HG02678 (cell line): ENCODE data around the gene ZNF576.
"Not testable (repeated sequence)": the region's sequence is repeated elsewhere in the genome, so short reads cannot be mapped to it uniquely, and the experiment has no call there.

Source experiments
- ATAC-seq: cut with Tn5 transposase; IDR thresholded peaks from one replicate; pipeline ENCODE4 v1.9.1; 2021; ENCODE audit warnings: mild to moderate bottlenecking, moderate library complexity; ENCODE audit not compliant: unreplicated experiment

The ZNF576 gene, protein sequence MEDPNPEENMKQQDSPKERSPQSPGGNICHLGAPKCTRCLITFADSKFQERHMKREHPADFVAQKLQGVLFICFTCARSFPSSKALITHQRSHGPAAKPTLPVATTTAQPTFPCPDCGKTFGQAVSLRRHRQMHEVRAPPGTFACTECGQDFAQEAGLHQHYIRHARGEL

DNA sequence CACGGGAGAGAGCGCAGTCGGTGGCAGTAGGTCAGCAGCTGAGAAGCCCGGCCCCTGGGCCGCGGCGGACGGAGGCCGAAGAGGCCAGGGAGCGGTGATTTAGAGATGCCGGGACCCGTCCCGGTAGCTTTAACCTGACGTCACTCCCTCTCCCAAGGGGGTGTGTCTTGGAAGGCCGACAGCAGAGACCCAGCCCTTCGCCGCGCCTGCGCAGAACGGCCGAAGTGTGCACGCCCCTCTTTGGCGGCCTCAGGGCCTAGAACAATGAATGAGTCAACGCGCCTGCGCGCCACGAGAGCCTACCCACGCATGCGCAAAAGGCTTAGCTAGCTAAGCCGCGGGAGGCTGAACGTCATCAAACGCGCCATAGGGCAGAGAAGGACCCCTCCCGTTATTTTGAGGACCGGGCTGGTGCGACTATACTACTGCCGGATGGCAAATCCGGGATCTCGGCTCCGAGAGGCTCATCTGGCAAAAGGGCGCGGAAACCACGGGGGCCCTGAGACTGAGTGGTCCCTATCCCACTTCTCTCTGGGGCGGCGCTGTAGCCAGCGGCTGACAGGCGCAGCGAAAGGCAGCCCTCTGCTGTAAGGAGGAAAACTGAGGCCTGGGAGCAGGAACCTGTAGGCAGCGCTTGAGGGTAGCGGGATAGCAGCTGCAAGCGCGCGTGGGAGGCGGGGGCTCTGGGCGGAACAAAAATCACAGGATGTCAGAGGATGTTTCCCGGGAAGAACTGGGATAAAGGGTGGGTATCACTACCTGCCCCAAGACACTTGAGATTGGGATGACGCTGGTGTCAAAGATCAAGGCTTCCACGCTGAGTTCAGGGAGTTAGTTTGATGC, at the start of gene ZNF576, which contains the start of gene IRGQ:
Gene ZNF576 (plus strand): TSS at position 597 of the 843 bp plus-strand sequence. CDS start 514 bp downstream, outside the sequence.
Gene IRGQ (minus strand): TSS at position 136 of the 843 bp plus-strand sequence. CDS start 796 bp downstream, outside the sequence.
- ATAC-seq = peak; percentile 85

DNA sequence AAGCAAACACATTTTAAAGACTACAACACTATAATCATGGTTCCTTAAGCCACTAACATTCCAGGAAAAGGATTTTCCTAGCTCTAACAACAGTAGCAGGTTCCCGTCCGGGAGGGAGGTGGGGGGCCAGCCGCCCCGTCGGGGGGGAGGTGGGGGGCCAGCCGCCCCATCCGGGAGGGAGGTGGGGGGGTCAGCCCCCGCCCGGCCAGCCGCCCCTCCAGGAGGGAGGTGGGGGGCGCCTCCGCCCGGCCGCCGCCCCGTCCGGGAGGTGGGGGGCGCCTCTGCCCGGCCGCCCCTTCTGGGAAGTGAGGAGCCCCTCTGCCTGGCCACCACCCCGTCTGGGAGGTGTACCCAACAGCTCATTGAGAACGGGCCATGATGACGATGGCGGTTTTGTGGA, 48.5 kb upstream of the ZNF576 start:
- not testable (repeated sequence) for ATAC-seq

DNA sequence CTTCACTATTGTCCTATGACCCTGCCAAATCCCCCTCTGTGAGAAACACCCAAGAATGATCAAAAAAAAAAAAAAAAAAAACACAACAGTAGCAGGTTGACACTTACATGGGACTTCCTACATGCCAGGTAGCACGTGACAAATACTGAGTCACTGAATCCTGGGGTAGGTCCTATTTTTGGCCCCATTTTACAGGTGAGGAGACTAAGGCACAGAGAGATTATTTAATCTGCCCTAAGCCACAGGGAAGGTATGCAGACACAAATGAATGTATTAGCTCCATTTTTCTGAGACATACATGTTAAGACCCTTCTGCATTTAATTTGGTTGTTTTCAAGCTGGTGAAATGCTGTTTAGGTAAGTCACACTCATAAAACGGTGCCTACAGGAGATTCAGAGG, 47.7 kb upstream of the ZNF576 start:
- ATAC-seq = no peak

DNA sequence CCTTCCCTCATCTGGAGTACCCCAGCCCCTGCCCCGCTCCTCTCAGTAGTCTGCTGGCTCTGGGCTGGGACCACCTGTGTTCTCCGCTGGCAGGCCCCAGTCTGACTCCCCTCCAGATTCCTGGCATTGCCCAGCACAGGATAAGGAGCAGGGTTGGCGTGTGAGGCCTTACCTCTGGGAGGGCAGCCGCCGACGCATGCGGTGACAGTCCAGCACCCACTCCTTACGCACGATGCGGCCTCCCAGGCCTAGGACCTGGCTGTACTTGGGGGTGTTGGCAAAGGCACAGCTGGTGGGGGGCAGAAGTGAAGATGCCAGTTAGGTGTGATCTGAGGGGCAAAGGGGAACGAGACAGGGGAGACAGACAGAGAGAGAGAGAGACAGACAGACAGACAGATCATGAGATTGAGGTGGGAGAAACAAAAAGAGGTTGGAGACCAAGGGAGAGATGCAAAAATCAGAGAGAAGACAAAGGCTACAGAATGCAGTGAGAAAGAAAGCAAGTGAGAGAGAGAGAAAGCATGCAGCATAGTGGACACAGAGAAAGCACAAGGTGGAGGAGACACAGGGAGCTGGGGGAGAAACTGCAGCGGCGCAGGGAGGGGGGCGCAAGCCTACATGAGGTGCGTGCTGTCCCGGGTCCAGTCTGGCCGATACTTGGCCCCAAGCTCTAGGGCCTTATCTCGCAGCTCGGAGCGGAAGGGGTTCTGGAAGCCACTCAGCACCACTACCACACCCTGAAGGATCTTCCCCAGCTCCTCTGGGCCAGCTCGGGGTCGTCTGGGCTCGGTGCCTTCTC, 44.8 kb upstream of the ZNF576 start:
- no peak for ATAC-seq

DNA sequence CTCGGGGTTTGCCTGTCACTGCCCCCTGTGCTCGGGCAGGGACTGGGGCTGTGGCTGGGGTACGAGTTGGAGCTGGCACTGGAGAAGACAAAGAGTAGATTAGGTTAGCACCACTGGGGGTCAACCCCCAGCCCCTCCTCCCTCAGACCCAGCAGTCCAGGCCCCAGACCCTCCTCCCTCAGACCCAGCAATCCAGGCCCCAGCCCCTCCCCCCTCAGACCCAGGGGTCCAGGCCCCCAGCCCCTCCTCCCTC, 44.3 kb upstream of the ZNF576 start:
- no peak for ATAC-seq

DNA sequence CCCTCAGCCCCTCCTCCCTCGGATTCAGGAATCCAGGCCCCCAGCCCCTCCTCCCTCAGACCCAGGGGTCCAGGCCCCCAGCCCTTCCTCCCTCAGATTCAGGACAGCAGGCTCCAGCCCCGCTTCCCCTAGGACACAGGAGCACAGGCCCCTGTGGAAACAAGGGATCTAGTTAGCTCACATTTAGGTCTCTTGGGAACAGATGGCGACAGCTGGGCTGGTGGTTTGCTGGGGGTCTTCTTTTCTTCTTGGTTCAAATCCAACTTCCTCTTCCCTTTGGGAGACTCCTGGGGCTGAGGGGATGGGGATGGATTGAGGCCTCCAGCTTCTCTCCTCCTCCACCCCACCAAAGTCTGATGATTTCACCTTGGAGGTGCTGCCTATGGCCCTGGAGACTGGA, 43.8 kb upstream of the ZNF576 start:
- no peak for ATAC-seq

DNA sequence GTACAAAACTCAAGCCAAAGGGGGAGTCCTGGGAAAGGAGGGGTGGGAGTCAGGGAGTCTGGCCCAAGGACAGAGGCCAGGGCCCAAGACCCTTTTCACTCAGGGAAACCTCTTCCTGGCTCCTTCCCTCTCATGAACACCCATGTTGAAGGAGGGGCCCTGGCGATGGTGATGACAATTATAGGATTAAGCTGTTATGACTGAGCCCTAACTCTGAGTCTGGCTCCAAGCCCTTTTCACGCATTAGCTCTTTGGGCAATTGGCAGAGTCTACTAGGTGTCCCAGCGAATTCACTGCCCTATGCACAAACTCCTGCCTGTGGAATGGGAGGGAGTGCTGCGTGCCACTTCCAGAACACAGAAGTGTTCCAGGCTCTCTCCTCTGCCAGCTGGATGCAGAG, 42.7 kb upstream of the ZNF576 start:
- no peak for ATAC-seq

DNA sequence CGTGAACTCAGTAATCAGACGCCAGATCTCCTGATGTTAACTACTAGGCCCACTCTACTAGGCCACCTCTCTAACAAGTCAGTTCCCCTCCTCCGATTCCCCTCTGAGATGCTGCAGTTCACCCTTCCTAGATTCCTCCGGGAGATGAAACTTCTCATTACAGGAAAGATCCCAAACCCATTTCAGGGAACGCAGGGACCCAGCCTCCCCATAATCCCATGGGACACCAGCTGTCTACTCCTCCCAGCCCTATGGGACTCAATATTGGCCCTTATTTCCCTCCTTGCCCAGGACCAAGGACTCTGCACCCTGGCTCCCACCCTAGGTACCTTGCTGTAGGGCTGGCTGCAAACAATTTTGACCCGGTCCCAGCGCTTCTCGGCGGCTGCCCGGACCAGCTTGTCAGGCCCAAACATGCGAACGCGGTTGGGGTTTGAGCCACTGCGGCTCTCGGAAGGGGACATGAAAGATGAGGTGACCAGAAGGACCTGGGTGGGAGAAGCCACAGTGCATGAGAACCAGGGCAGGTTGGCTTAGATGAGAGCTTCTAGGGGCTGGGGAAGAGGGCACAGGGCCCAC, 42.0 kb upstream of the ZNF576 start:
- ATAC-seq = no peak

DNA sequence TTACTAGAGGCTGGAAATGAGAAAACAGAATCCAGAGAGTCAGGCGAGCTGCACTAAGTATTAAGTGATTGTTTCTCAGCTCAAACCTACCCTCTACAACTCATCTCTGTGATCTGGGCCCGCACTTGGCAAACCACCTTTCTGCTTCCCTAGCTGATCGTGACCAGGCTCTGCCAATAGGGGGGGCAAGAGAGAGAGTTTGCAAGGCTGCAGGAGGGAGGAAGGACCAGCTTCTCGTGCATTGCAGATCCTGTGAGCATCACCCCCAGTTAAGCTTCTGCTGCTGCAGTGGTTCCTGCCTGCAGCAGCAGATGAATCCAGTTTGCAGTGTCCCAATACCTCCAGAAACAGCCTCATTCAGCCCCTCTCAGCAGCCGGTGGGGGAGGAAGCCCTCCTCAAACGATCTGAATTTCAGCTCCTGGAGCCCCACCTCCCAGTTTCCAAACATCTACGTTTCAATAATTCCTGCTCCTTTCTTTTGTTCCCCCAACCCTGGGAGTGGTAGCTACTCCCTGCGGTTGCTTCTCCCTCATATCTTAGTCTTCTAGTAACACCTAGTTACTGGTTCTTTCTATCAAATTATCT, 41.1 kb upstream of the ZNF576 start:
- ATAC-seq = no peak

DNA sequence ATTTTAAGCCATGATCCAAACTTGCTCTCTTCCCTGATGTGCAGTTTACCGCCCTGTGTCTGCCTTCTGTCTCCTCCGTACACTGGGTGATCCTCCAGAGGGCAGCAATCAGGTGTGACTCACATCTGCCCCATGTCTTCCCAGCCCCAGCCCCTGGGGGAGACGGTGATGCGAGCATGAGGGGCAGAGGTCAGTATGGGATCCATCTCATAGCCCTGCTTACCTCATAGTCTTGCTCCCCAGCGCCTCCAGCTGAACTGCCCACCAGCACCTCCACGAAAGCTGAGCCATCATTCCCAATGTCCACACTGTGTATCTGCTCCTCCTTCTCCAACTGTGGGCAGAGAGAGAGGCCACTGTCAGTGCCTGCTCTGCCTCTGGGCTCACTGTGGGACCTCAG, 35.7 kb upstream of the ZNF576 start:
- no peak for ATAC-seq

DNA sequence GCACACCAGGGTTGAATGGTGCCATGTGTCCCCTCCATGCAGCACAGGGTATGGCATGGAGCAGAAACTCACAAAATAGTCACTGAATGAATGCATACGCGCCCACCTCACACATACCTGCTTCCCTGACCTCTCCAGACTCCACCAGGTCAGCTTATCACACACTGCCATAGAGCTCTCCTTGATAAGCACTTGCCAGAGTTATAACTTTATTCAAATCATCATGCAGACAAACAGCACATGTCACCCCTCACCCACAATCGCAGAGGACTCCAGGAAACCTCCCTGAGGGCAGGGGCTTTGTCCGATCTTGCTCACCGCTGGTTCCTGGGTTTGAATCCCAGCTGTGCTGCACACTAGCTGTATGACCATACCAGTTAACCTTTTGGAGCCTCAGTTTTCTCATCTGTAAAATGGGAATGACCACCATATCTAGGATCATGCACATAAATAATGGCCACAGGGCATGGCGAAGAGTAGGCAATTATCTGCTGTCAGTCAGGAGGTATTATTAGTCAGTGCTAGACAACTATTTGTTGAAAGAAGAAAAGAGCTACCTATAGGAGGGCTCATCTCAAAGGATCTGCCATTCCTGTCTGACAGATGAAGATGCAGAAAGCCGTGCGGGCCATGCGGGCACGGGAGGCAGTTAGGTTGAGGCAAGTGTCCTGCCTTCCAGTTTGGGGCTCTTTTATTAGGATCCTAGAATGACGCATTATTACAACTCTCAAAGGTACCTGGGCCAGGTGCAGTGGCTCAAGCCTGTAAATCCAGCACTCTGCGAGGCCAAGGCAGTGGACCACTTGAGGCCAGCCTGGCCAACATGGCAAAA, 35.0 kb upstream of the ZNF576 start:
- ATAC-seq = no peak

DNA sequence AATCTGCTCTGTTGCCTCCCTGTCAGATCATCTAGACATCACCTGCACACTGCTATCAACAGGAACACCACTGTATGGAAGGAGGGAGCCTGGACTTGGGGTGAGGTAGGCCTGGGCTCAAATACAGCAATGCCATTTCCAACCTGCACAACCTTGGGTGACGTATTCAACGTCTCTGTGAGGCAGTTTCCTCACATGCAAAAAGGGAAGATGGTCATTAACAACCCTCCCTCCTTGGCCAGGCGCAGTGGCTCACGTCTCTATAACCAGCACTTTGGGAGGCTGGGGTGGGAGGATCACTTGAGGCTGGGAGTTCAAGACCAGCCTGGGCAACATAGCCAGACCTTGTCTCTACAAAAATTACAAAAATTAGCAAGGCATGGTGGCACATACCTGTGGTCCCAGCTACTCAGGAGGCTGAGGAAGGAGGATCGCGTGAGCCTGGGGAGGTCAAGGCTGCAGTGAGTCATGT, 34.1 kb upstream of the ZNF576 start:
- no peak for ATAC-seq

DNA sequence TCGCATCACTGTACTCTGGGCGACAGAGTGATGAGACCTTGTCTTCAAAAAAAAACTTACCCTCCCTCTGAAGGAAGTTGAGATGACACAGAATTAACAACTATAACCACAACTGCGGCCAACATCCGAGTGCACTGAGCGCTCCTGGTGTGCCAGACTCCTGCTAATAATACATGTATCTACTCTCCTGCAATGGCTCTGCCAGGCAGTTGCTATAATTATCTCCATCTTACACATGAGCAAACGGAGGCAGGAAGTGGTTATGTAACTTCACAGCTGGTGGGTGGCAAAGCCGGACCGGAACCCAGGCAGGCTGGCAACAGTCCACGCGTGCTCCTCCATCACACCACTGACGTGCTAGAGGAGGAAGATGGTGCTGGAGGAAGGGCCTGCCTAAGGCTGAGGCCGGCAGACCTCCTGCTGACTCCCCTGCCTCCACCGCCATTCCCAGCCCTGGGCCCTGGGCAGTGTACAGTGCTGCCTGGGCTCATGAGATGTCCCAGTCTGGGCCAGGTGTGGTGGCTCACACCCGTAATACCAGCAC, 33.6 kb upstream of the ZNF576 start:
- peak; percentile 67 for ATAC-seq

DNA sequence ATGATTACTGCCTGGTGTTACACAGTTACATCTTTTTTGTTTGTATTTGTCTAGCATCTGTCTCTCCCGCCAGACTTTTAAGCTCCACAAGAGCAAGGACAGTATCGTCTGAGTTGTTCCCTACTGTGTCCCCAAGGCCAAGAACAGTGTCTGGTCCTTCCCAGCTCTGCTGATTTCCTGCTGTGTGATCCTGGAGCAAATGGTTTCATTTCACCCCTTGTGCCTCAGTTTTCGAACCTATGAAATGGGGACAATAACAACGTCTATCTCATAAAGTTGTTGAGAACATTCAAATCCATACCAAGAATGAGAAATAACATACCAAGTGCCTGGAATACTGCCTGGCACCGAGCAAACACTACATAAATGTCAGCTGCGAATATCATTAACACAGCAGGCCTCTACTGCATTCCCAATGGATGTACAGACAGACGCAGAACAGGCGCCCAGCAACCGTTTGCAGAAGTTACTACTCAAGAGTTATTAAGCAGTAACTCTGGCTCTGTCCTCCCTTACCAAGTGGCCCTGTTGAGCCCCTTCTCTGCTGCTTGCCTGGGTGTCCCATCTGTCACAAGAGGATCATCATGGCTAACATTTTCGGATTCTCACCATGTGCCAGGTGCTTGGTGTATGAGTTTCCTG, 32.5 kb upstream of the ZNF576 start:
- ATAC-seq = no peak

DNA sequence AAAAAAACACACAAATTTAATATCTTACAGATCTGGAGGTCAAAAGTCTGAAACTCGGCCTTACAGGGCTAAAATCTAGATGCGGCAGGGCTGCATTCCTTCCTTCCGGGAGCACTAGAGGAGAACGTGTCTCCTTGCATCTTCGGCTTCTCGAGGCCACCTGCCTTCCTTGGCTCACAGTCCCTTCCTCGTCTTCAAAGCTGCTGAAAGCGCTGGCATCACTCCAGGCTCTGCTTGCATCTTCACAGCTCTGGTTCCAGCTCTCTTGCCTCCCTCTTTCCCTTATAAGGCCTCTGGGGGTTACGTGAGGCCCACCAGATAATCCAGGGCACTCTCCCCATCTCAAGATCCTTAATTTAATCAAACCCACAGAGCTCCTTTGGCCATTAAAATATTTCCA, 31.6 kb upstream of the ZNF576 start:
- ATAC-seq = no peak

DNA sequence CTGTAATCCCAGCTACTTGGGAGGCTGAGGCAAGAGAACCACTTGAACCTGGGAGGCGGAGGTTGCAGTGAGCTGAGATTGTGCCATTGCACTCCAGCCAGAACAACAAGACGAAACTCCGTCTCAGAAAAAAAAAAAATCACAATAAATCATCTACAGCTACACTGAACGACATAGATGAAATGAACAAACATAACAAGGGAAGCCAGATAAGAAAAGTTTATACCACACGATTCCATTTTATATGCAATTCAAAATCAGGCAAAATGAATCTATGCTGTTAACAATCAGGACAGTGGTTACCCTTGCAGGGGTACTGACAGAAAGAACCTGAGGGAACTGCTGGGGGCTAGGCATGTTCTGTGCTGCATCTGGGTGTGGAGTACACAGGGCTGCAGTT, 26.7 kb upstream of the ZNF576 start:
- no peak for ATAC-seq

DNA sequence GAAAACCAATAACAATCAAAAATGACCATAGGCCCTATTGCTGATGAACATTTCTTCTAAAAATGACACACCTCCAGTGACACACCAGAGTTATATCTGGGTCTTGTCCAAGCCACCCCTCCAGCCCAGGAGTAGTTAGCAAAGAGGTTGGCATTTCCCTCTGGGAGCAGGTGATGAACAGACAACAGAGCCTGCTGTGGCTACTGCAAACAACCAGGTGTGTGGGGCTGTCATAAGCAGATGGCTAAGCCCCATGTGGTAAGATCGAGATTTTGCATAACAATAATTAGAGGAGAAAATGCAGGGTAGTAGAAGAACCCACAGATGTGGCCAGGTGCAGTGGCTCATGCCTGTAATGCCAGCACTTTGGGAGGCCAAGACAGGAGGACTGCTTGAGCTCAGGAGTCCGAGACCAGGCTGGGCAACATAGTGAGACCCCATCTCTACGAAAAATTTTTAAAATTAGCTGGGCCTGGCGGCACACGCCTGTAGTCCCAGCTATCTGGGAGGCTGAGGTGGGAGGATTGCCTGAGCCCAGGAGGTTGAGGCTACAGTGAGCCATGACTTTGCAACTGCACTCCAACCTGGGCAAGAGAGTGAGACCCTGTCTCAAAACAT, 26.1 kb upstream of the ZNF576 start:
- ATAC-seq = no peak

DNA sequence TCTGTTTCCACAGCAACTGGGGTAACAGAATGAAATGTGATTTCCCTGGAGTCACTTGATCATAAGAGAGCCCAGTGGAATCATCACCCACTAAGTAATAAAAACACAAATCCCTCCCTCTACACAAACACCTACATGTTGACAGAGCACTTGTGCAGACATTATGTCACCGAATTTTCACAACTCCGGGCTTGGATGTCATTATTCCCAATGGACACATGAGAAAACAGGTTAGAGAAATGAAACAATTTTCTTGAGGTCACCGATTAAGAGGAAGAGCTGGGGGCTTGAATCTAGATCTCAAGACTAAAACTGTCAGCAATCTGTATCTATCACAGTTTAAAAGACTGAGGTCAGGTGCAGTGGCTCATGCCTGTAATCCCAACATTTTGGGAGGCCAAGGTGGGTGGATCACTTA, 24.2 kb upstream of the ZNF576 start:
- no peak for ATAC-seq
